IMR-90 (cell line): ENCODE data around the gene EVA1A. TPM values are rescaled to one million over a fixed set of nuclear protein-coding genes. Genes with fewer than 3 reads are reported as not detected.

ENCODE experiments used
- ATAC-seq: fragments of 200-7000 bp; cut with Tn5 transposase; 2 replicates; pipeline ENCODE4 v1.9.1; 2020; ENCODE audit warnings: low read depth, mild to moderate bottlenecking, moderate library complexity
- BruUV-seq: library from RNA; stranded (reverse); fragments of 400-500 nt; replicated peaks from 2 replicates; lab custom pipeline; 2021; lab: Mats Ljungman, UMichigan
- CTCF ChIA-PET: fragments of 300-600 bp; formaldehyde crosslinking; extraction: SDS; loops from one replicate; lab custom pipeline; 2021; ENCODE audit warnings: antibody characterized with exemption; lab: Yijun Ruan, JAX
- POLR2A ChIA-PET: fragments of 300-600 bp; sonication (Branson Sonifier 250); formaldehyde crosslinking; loops from one replicate; lab custom pipeline; 2022; ENCODE audit warnings: antibody characterized with exemption; ENCODE audit not compliant: unreplicated experiment; lab: Charles Lee
- DNase-seq: peaks from one replicate; pipeline ENCODE4 v3.0.0; 2013
- H2AFZ ChIP-seq: replicated peaks from 2 replicates; pipeline ENCODE3; 2013; ENCODE audit warnings: low read length, mild to moderate bottlenecking; ENCODE audit not compliant: poor library complexity
- H2AK5ac ChIP-seq: 2 replicates; pipeline ENCODE4 v1.6.1; 2013; ENCODE audit warnings: low read depth, low read length, inconsistent platforms
- H2AK9ac ChIP-seq: replicated peaks from 2 replicates; pipeline ENCODE3; 2013; ENCODE audit warnings: mild to moderate bottlenecking, low read depth, low read length, moderate library complexity; ENCODE audit not compliant: poor library complexity
- H2BK120ac ChIP-seq: 2 replicates; pipeline ENCODE4 v1.6.1; 2013; ENCODE audit warnings: low read depth, low read length, inconsistent platforms
- H2BK15ac ChIP-seq: 3 replicates; pipeline ENCODE4 v1.6.1; 2013; ENCODE audit warnings: low read depth, low read length, inconsistent platforms
- H2BK20ac ChIP-seq: 2 replicates; pipeline ENCODE4 v1.6.1; 2013; ENCODE audit warnings: low read depth, mild to moderate bottlenecking, inconsistent platforms, low read length, moderate library complexity
- H2BK5ac ChIP-seq: 2 replicates; pipeline ENCODE4 v1.6.1; 2013; ENCODE audit warnings: mild to moderate bottlenecking, low read depth, low read length, inconsistent platforms; ENCODE audit not compliant: poor library complexity, severe bottlenecking
- H3K14ac ChIP-seq: replicated peaks from 2 replicates; pipeline ENCODE4 v1.6.1; 2013; ENCODE audit warnings: low read depth, low read length, inconsistent platforms
- H3K18ac ChIP-seq: 2 replicates; pipeline ENCODE4 v1.6.1; 2013; ENCODE audit warnings: low read depth, low read length, control low read depth
- H3K23ac ChIP-seq: 2 replicates; pipeline ENCODE4 v1.6.1; 2013; ENCODE audit warnings: low read depth, low read length, inconsistent platforms
- H3K27ac ChIP-seq: 2 replicates; pipeline ENCODE4 v1.5.1; 2013; ENCODE audit warnings: mild to moderate bottlenecking, control low read depth, low read length; ENCODE audit not compliant: insufficient read depth
- H3K27me3 ChIP-seq: 2 replicates; pipeline ENCODE4 v1.6.1; 2013; ENCODE audit warnings: low read length; ENCODE audit not compliant: control insufficient read depth, insufficient read depth
- H3K36me3 ChIP-seq: 2 replicates; pipeline ENCODE4 v1.6.1; 2013; ENCODE audit warnings: low read length, mixed read lengths; ENCODE audit not compliant: control insufficient read depth, insufficient read depth
- H3K4ac ChIP-seq: 2 replicates; pipeline ENCODE4 v1.6.1; 2013; ENCODE audit warnings: low read depth, low read length, inconsistent platforms
- H3K4me1 ChIP-seq: 2 replicates; pipeline ENCODE4 v1.6.1; 2013; ENCODE audit warnings: low read length, mixed read lengths; ENCODE audit not compliant: control insufficient read depth, insufficient read depth
- H3K4me2 ChIP-seq: 2 replicates; pipeline ENCODE4 v1.6.1; 2013; ENCODE audit warnings: low read depth, mild to moderate bottlenecking, control low read depth, low read length, moderate library complexity
- H3K4me3 ChIP-seq: 2 replicates; pipeline ENCODE4 v1.5.1; 2013; ENCODE audit warnings: low read depth, mild to moderate bottlenecking, control low read depth, low read length, moderate library complexity; ENCODE audit not compliant: insufficient read depth
- H3K56ac ChIP-seq: 2 replicates; pipeline ENCODE4 v1.6.1; 2013; ENCODE audit warnings: low read length, inconsistent platforms; ENCODE audit not compliant: insufficient read depth; ENCODE audit errors: extremely low read depth
- H3K79me1 ChIP-seq, 2 experiments: 2 replicates each; pipeline ENCODE4 v1.6.1; 2013; ENCODE audit warnings: low read length in 2 of 2, inconsistent platforms in 1 of 2, low read depth in 1 of 2
- H3K9ac ChIP-seq: 2 replicates; pipeline ENCODE4 v1.6.1; 2013; ENCODE audit warnings: low read depth, low read length, control low read depth
- H3K9me1 ChIP-seq: 2 replicates; pipeline ENCODE4 v1.6.1; 2013; ENCODE audit warnings: low read length, inconsistent platforms; ENCODE audit not compliant: insufficient read depth
- H3K9me3 ChIP-seq: 2 replicates; pipeline ENCODE4 v1.6.1; 2013; ENCODE audit warnings: low read length; ENCODE audit not compliant: control insufficient read depth, insufficient read depth
- H4K20me1 ChIP-seq: 2 replicates; pipeline ENCODE4 v1.6.1; 2013; ENCODE audit warnings: low read length, inconsistent platforms; ENCODE audit not compliant: insufficient read depth
- H4K5ac ChIP-seq: 2 replicates; pipeline ENCODE4 v1.6.1; 2013; ENCODE audit warnings: mild to moderate bottlenecking, low read depth, low read length, control low read depth
- H4K8ac ChIP-seq, 2 experiments: 2 replicates each; pipeline ENCODE4 v1.6.1; 2013; ENCODE audit warnings: low read depth in 2 of 2, low read length in 2 of 2, control low read depth in 1 of 2, inconsistent platforms in 1 of 2
- H4K91ac ChIP-seq: 2 replicates; pipeline ENCODE4 v1.6.1; 2013; ENCODE audit warnings: low read depth, low read length, inconsistent platforms; ENCODE audit not compliant: insufficient read depth
- CEBPB ChIP-seq: IDR thresholded peaks from 2 replicates; pipeline ENCODE4 v1.6.1; 2012; ENCODE audit warnings: low read depth, low read length, improper control_type of control experiment
- MAZ ChIP-seq: IDR thresholded peaks from 2 replicates; pipeline ENCODE4 v1.6.1; 2012; ENCODE audit warnings: low read depth, mild to moderate bottlenecking, low read length, improper control_type of control experiment, moderate library complexity, borderline replicate concordance
- WGBS, 2 experiments: methylation state at CpG; one replicate each; pipeline versions ENCODE4 v1.1.5 to v1.1.7; 2013; ENCODE audit warnings: missing lambda C conversion rate in 2 of 2; ENCODE audit not compliant: insufficient read length in 1 of 2; ENCODE audit errors: extremely low coverage in 2 of 2; 5-methylcytosine and 5-hydroxymethylcytosine counted together
- dilution Hi-C: fragments of 300-500 bp; cut with HindIII; formaldehyde crosslinking; loops from one replicate; pipeline ENCODE4 v1.14.3; 2018; ENCODE audit warnings: low sequenced_read_pairs; ENCODE audit not compliant: unreplicated experiment
- in situ Hi-C: fragments of 300-500 bp; cut with MboI; formaldehyde crosslinking; loops from 3 replicates; pipeline ENCODE4 v1.14.3; 2019; ENCODE audit warnings: low sequenced_read_pairs, inconsistent platforms, mixed read lengths
- intact Hi-C: fragments of 100-400 bp; cut with micrococcal nuclease; formaldehyde crosslinking; loops from 2 replicates; pipeline ENCODE4 v1.10.0; 2022
- polyA plus RNA-seq, 3 experiments: library from polyadenylated mRNA; depleted of rRNA; stranded (reverse); fragments of >200 nt; gene quantifications; 2 replicates each; pipeline ENCODE4 v1.2.3, GENCODE V29; 2012; ENCODE audit warnings: low replicate concordance in 1 of 3
- total RNA-seq: library from RNA; depleted of rRNA; stranded (reverse); fragments of >200 nt; gene quantifications from 2 replicates; pipeline ENCODE4 v1.2.3, GENCODE V29; 2012

The EVA1A gene
- total and polyA plus RNA-seq, 2 of the 4 experiments (the other 2 are of a cell fraction), result 54.5 to 93.7 TPM

DNA sequence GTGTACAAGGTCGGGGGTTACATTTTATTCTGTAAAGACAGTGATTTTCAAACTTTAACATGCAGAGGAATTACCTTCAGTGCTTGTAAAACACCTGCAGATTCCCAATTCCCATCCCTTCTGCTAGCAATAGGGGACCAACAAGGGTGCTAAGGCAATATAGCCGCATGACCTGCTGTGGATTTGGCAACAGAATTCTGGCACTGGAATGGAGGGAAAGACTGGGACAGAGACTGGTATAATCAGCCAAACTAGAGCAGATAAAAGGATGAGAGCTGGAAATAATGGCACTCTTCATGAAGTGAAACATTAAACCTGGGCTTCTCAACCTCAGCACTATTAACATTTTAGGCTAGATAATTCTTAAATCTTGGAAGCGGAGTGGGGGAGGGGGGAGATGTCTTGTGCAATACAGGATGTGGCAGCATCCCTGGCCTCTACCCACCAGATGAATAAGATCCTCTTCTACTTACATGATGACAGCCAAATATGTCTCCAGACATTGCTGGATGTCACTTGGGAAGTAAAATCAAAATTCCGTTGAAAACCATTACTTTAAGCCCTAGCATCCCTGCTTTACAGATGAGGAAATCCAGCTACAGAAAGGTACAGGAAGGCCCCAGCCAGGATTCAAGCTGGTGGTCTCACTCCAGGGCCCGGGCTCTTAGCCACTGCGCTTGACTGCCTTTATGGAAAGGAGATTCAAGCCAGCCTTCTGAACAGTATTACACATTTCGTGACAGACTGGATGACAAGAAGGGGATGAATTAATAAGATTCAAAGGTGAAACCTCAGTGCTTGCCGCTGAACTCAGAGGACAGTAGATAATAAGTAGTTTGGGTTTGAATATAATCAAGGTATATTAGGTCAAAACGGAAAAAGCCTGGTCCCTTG lies 1.7 kb downstream of the EVA1A start:
- H3K4me1 ChIP-seq, result peaks cover 15% of the 10 kb centered on the region
- TF ChIP-seq MAZ (no peak), CEBPB (peak; percentile 93)
- CTCF ChIA-PET, result interaction anchor here (1.3 to 2.0 kb wide), 2 partner anchors 33 to 44 kb away, joined by 3 to 4 read pairs; no protein-coding TSS in a partner anchor

More for the DNA sequence above, 1.7 kb downstream of the EVA1A start:
- H3K23ac ChIP-seq, result peak overlapping the region; percentile 76
- H2BK5ac ChIP-seq, result peak overlapping the region; percentile 11
- no peaks in the 10 kb centered on the region for H3K9me3 ChIP-seq
- peaks cover 41 to 81% of the 10 kb centered on the region in 2 experiments for H3K79me1 ChIP-seq
- dilution Hi-C loops (no loop called here), in situ Hi-C loops (no loop called here), intact Hi-C loops (loop anchor here (5.0 kb wide), 1 partner anchor 72 kb away; no protein-coding TSS in a partner anchor)
- H2AFZ ChIP-seq, result no peak overlapping the region
- peak overlapping the region; percentile 28; the same call in 1 of the 2 replicates for H4K91ac ChIP-seq
- H3K9me1 ChIP-seq, result peaks cover 50% of the 10 kb centered on the region
- H2AK9ac ChIP-seq, result peak overlapping the region; percentile 34
- no peak overlapping the region for H3K18ac ChIP-seq
- peaks cover 54% of the 10 kb centered on the region for H4K20me1 ChIP-seq
- H4K8ac ChIP-seq, result peak overlapping the region; percentile 71 to 91
- POLR2A ChIA-PET, result no interaction called here
- H3K4ac ChIP-seq, result peak overlapping the region; percentile 72; the same call in 1 of the 2 replicates
- H3K56ac ChIP-seq, result no peak overlapping the region; the same call in 1 of the 2 replicates
- H3K14ac ChIP-seq, result peak overlapping the region; percentile 56; the same call in 1 of the 2 replicates
- H2BK120ac ChIP-seq, result peak overlapping the region; percentile 35; the same call in 1 of the 2 replicates
- peak overlapping the region; percentile 58 for H3K4me2 ChIP-seq
- no peaks in the 10 kb centered on the region for H3K27me3 ChIP-seq
- H3K4me3 ChIP-seq, result 0 out of 2 replicates have a peak overlapping the region, but pooled peaks have one; percentile 9
- DNase-seq (peak; percentile 41), ATAC-seq (no peak)
- H2BK20ac ChIP-seq, result no peak overlapping the region
- WGBS, 2 experiments, result no CpG with 5 or more reads among the region's 9 CpGs
- peak overlapping the region; percentile 34; the same call in 1 of the 2 replicates for H3K9ac ChIP-seq
- no peaks in the 10 kb centered on the region for H3K36me3 ChIP-seq
- no TSS peak for BruUV-seq
- peak overlapping the region; percentile 67; the same call in 1 of the 3 replicates for H2BK15ac ChIP-seq
- no peak overlapping the region for H4K5ac ChIP-seq
- H3K27ac ChIP-seq, result peak overlapping the region; percentile 30; the same call in 1 of the 2 replicates
- peak overlapping the region; percentile 51 for H2AK5ac ChIP-seq
